HG03108 (cell line): ENCODE measurements around the gene PAK1.
A peak's percentile ranks its signal among the peaks of the same experiment; 100 is the strongest.

ENCODE experiments used
- ATAC-seq: cut with Tn5 transposase; IDR thresholded peaks from one replicate; pipeline ENCODE4 v1.9.1; 2021; ENCODE audit warnings: moderate library complexity; ENCODE audit not compliant: unreplicated experiment

Gene PAK1

GRCh38 chr11:77475206-77475605, 1.3 kb upstream of the PAK1 start:
- no peak for ATAC-seq

- ATAC-seq: no peak
These were observed 778 bp upstream of the PAK1 start for GRCh38 chr11:77474684-77475060.

- ATAC-seq: peak; percentile 35
These were observed 698 bp downstream of the PAK1 start for GRCh38 chr11:77472991-77473800.

GRCh38 chr11:77471558-77472193, 2.2 kb downstream of the PAK1 start:
- no peak for ATAC-seq

GRCh38 chr11:77470971-77471370, 2.9 kb downstream of the PAK1 start:
- ATAC-seq: no peak

- ATAC-seq: peak; percentile 30
These were observed 3.4 kb downstream of the PAK1 start for GRCh38 chr11:77470504-77470903.

- no peak for ATAC-seq
These were observed 5.4 kb downstream of the PAK1 start for GRCh38 chr11:77468527-77468926.

GRCh38 chr11:77467993-77468392, 5.9 kb downstream of the PAK1 start:
- ATAC-seq: no peak

- ATAC-seq: no peak
These were observed 6.7 kb downstream of the PAK1 start for GRCh38 chr11:77467233-77467632.

GRCh38 chr11:77457340-77457739, 16.6 kb downstream of the PAK1 start:
- no peak for ATAC-seq

GRCh38 chr11:77455740-77456139, 18.2 kb downstream of the PAK1 start:
- ATAC-seq: no peak

- no peak for ATAC-seq
These were observed 18.8 kb downstream of the PAK1 start for GRCh38 chr11:77454867-77455655.

- no peak for ATAC-seq
These were observed 23.7 kb downstream of the PAK1 start for GRCh38 chr11:77450227-77450626.

- ATAC-seq: no peak
These were observed 24.1 kb downstream of the PAK1 start for GRCh38 chr11:77449784-77450183.

- ATAC-seq: peak; percentile 70
These were observed 24.8 kb downstream of the PAK1 start for GRCh38 chr11:77449060-77449521.

GRCh38 chr11:77448269-77448668, 25.6 kb downstream of the PAK1 start:
- no peak for ATAC-seq

- ATAC-seq: no peak
These were observed 26.8 kb downstream of the PAK1 start for GRCh38 chr11:77446911-77447629.

- no peak for ATAC-seq
These were observed 29.6 kb downstream of the PAK1 start for GRCh38 chr11:77444261-77444660.

- ATAC-seq: peak; percentile 38
These were observed 31.4 kb downstream of the PAK1 start for GRCh38 chr11:77442394-77443053.

- ATAC-seq: no peak
These were observed 32.5 kb downstream of the PAK1 start for GRCh38 chr11:77441426-77441825.
